Measurements from ENCODE around the gene DGKB. TPM values are rescaled to one million over a fixed set of nuclear protein-coding genes. Genes with fewer than 3 reads are reported as not detected.

DGKB gene
- total RNA-seq, 1 experiment from 2014 or later = not detected

GRCh38 chr7:14786314-14786895 lies 116.1 kb downstream of the DGKB start:
- TF ChIP-seq EZH2 (IDR thresholded peaks at IDR 0.05; ENCODE audit: borderline replicate concordance, low read depth, low read length, poor library complexity, severe bottlenecking) (no peak), CTCF (conservative IDR thresholded peaks at IDR 0.05; ENCODE audit: low read depth, low read length) (no peak)
- no peaks in the 10 kb centered on the region for H3K9me3 ChIP-seq (ENCODE audit: low read depth, low read length, poor library complexity, severe bottlenecking)
- no TSS peak for BruUV-seq (replicated peaks)
- ChIA-PET CTCF (no interaction called here), POLR2A (ENCODE audit: low non-redundant PET) (no interaction called here)
- H3K27ac ChIP-seq (ENCODE audit: low read depth, low read length, poor library complexity, severe bottlenecking) = no peak overlapping the region
- no peak for DNase-seq (ENCODE audit: low spot score)
- H3K4me1 ChIP-seq (ENCODE audit: insufficient read depth, low read length, poor library complexity, severe bottlenecking) = no peaks in the 10 kb centered on the region
- H3K36me3 ChIP-seq (ENCODE audit: insufficient read depth, low read length, poor library complexity, severe bottlenecking) = no peaks in the 10 kb centered on the region
- intact Hi-C loops (cut with micrococcal nuclease; ENCODE audit: unreplicated experiment) = no loop called here
- H3K4me3 ChIP-seq (ENCODE audit: low read depth, low read length, poor library complexity, severe bottlenecking) = no peak overlapping the region
- H3K27me3 ChIP-seq (replicated peaks; ENCODE audit: insufficient read depth, low read depth, low read length, poor library complexity) = no peaks in the 10 kb centered on the region

- H3K36me3 ChIP-seq (ENCODE audit: insufficient read depth, low read length, poor library complexity, severe bottlenecking) = no peaks in the 10 kb centered on the region
- ChIA-PET CTCF (no interaction called here), POLR2A (ENCODE audit: low non-redundant PET) (no interaction called here)
- H3K27ac ChIP-seq (ENCODE audit: low read depth, low read length, poor library complexity, severe bottlenecking) = no peak overlapping the region
- no TSS peak for BruUV-seq (replicated peaks)
- no peaks in the 10 kb centered on the region for H3K27me3 ChIP-seq (replicated peaks; ENCODE audit: insufficient read depth, low read depth, low read length, poor library complexity)
- intact Hi-C loops (cut with micrococcal nuclease; ENCODE audit: unreplicated experiment) = no loop called here
- no peaks in the 10 kb centered on the region for H3K4me1 ChIP-seq (ENCODE audit: insufficient read depth, low read length, poor library complexity, severe bottlenecking)
- TF ChIP-seq CTCF (conservative IDR thresholded peaks at IDR 0.05; ENCODE audit: low read depth, low read length) (no peak), EZH2 (IDR thresholded peaks at IDR 0.05; ENCODE audit: borderline replicate concordance, low read depth, low read length, poor library complexity, severe bottlenecking) (no peak)
- no peak overlapping the region for H3K4me3 ChIP-seq (ENCODE audit: low read depth, low read length, poor library complexity, severe bottlenecking)
- H3K9me3 ChIP-seq (ENCODE audit: low read depth, low read length, poor library complexity, severe bottlenecking) = no peaks in the 10 kb centered on the region
- DNase-seq (ENCODE audit: low spot score) = no peak
Observed at GRCh38 chr7:14777806-14778205, 124.7 kb downstream of the DGKB start.

- DNase-seq (ENCODE audit: low spot score) = no peak
- intact Hi-C loops (cut with micrococcal nuclease; ENCODE audit: unreplicated experiment) = no loop called here
- no peaks in the 10 kb centered on the region for H3K4me1 ChIP-seq (ENCODE audit: insufficient read depth, low read length, poor library complexity, severe bottlenecking)
- H3K27ac ChIP-seq (ENCODE audit: low read depth, low read length, poor library complexity, severe bottlenecking) = no peak overlapping the region
- POLR2A ChIA-PET (ENCODE audit: low non-redundant PET) = no interaction called here
- no TSS peak for BruUV-seq (replicated peaks)
- CTCF ChIA-PET = no interaction called here
- no peak overlapping the region for H3K4me3 ChIP-seq (ENCODE audit: low read depth, low read length, poor library complexity, severe bottlenecking)
- TF ChIP-seq CTCF (conservative IDR thresholded peaks at IDR 0.05; ENCODE audit: low read depth, low read length) (no peak), EZH2 (IDR thresholded peaks at IDR 0.05; ENCODE audit: borderline replicate concordance, low read depth, low read length, poor library complexity, severe bottlenecking) (no peak)
- no peaks in the 10 kb centered on the region for H3K9me3 ChIP-seq (ENCODE audit: low read depth, low read length, poor library complexity, severe bottlenecking)
- no peaks in the 10 kb centered on the region for H3K36me3 ChIP-seq (ENCODE audit: insufficient read depth, low read length, poor library complexity, severe bottlenecking)
- no peaks in the 10 kb centered on the region for H3K27me3 ChIP-seq (replicated peaks; ENCODE audit: insufficient read depth, low read depth, low read length, poor library complexity)
Observed at GRCh38 chr7:14776266-14776665, 126.3 kb downstream of the DGKB start.
